KMS-11 (cell line): ENCODE measurements around the gene IDUA.

Experiments
- H2AFZ ChIP-seq: fragments of 200-600 bp; sonication (generic); 2 replicates; pipeline ENCODE4 v1.6.1; 2016; ENCODE audit warnings: antibody characterized with exemption, mixed run types, low read depth
- H3K27ac ChIP-seq: fragments of 200-600 bp; sonication (generic); 2 replicates; pipeline ENCODE4 v1.6.1; 2016; ENCODE audit warnings: mild to moderate bottlenecking, mixed run types
- H3K27me3 ChIP-seq: fragments of 200-600 bp; sonication (generic); 2 replicates; pipeline ENCODE4 v1.6.1; 2017; ENCODE audit warnings: mild to moderate bottlenecking, low read depth, mixed run types, moderate library complexity; ENCODE audit not compliant: insufficient read depth
- H3K36me3 ChIP-seq: fragments of 200-600 bp; sonication (generic); 2 replicates; pipeline ENCODE4 v1.6.1; 2017; ENCODE audit warnings: mild to moderate bottlenecking, mixed run types; ENCODE audit not compliant: insufficient read depth
- H3K4me1 ChIP-seq: fragments of 200-600 bp; sonication (generic); 2 replicates; pipeline ENCODE4 v1.6.1; 2016; ENCODE audit warnings: mild to moderate bottlenecking, low read depth, mixed run types; ENCODE audit not compliant: poor library complexity, severe bottlenecking
- H3K4me2 ChIP-seq: fragments of 200-600 bp; sonication (generic); 2 replicates; pipeline ENCODE4 v1.7.0; 2016; ENCODE audit warnings: mild to moderate bottlenecking, mixed run types
- H3K4me3 ChIP-seq: fragments of 200-600 bp; sonication (generic); IDR thresholded peaks from 2 replicates; pipeline ENCODE4 v1.6.1; 2017; ENCODE audit warnings: low read depth, low read length, mixed read lengths; ENCODE audit not compliant: insufficient read depth
- H3K79me2 ChIP-seq: fragments of 200-600 bp; sonication (generic); 2 replicates; pipeline ENCODE4 v1.6.1; 2016; ENCODE audit warnings: low read depth, mixed run types; ENCODE audit not compliant: insufficient read depth
- H3K9ac ChIP-seq: fragments of 200-600 bp; sonication (generic); 2 replicates; pipeline ENCODE4 v1.6.1; 2016; ENCODE audit warnings: mild to moderate bottlenecking, mixed run types
- H4K20me1 ChIP-seq: fragments of 200-600 bp; sonication (generic); 2 replicates; pipeline ENCODE4 v1.6.1; 2016; ENCODE audit warnings: mild to moderate bottlenecking, mixed run types; ENCODE audit not compliant: insufficient read depth
- CTCF ChIP-seq: fragments of 200-600 bp; sonication (generic); conservative IDR thresholded peaks from 2 replicates; pipeline ENCODE4 v1.6.1; 2017; ENCODE audit warnings: low read depth, mild to moderate bottlenecking, antibody characterized with exemption, low read length, moderate library complexity, mixed read lengths

The IDUA gene

DNA sequence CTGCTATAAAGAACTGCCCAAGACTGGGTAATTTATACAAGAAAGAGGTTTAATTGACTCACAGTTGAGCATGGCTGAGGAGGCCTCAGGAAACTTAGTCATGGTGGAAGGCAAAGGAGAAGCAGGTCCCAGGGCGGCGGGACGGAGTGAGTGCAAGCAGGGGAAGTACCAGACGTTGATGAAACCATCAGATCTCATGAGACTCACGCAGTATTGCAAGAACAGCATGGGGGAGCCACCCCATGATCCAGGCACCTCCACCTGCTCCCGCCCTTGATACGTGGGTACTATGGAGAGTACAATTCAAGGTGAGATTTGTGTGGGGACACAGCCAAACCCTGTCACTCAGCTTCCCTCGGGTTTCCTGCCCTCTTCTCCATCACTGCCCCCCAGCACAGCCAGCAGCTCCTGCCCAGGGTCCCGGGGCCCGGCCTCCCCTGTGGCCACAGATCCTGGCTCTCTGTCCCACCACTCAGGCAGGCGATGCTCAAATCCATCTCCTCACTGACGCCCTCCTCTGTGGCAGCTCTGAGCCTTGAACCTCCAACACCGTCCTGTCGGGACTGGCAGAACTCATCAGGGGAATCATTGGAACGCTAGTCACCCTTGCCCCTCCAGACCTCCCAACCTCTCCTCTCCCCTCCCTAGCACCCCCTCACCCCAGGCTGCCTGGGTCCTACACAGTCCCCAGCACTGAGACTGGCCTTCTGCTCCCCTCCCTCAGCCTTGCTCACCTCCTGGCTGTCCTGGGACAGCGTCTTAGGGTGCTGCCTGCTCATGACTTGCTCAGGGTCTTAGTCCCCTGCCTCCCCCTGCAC is 62.1 kb downstream of the IDUA start:
- TF ChIP-seq CTCF, result no peak
- no peaks in the 10 kb centered on the region for H4K20me1 ChIP-seq
- H3K9ac ChIP-seq, result no peak overlapping the region
- H3K27ac ChIP-seq, result no peak overlapping the region
- H3K27me3 ChIP-seq, result peaks cover 22% of the 10 kb centered on the region; the same call in 1 of the 2 replicates
- no peak overlapping the region for H2AFZ ChIP-seq
- no peak overlapping the region for H3K4me3 ChIP-seq
- H3K79me2 ChIP-seq, result no peaks in the 10 kb centered on the region
- H3K4me2 ChIP-seq, result no peak overlapping the region
- H3K36me3 ChIP-seq, result no peaks in the 10 kb centered on the region
- H3K4me1 ChIP-seq, result no peaks in the 10 kb centered on the region

- no peak overlapping the region for H3K4me3 ChIP-seq
- no peak overlapping the region for H3K9ac ChIP-seq
- peaks cover 20% of the 10 kb centered on the region; the same call in 1 of the 2 replicates for H3K27me3 ChIP-seq
- H3K27ac ChIP-seq, result no peak overlapping the region
- TF ChIP-seq CTCF, result no peak
- H2AFZ ChIP-seq, result no peak overlapping the region
- H3K36me3 ChIP-seq, result no peaks in the 10 kb centered on the region
- no peak overlapping the region for H3K4me2 ChIP-seq
- H3K4me1 ChIP-seq, result no peaks in the 10 kb centered on the region
- H3K79me2 ChIP-seq, result no peaks in the 10 kb centered on the region
- H4K20me1 ChIP-seq, result no peaks in the 10 kb centered on the region
Measured at GRCh38 chr4:1049591-1049905, 62.7 kb downstream of the IDUA start.

GRCh38 chr4:1050486-1051213 is 63.8 kb downstream of the IDUA start:
- no peak overlapping the region for H3K27ac ChIP-seq
- no peaks in the 10 kb centered on the region for H3K36me3 ChIP-seq
- no peak overlapping the region for H3K4me2 ChIP-seq
- no peak overlapping the region for H2AFZ ChIP-seq
- H3K79me2 ChIP-seq, result no peaks in the 10 kb centered on the region
- no peak overlapping the region for H3K4me3 ChIP-seq
- H3K27me3 ChIP-seq, result peaks cover 23% of the 10 kb centered on the region; the same call in 1 of the 2 replicates
- no peak overlapping the region for H3K9ac ChIP-seq
- no peak for TF ChIP-seq CTCF
- no peaks in the 10 kb centered on the region for H4K20me1 ChIP-seq
- no peaks in the 10 kb centered on the region for H3K4me1 ChIP-seq

- no peak for TF ChIP-seq CTCF
Measured at GRCh38 chr4:1051472-1051871, 64.6 kb downstream of the IDUA start.

More at GRCh38 chr4:1051472-1051871, 64.6 kb downstream of the IDUA start:
- no peaks in the 10 kb centered on the region for H3K36me3 ChIP-seq
- H2AFZ ChIP-seq, result no peak overlapping the region
- no peaks in the 10 kb centered on the region for H3K79me2 ChIP-seq
- no peaks in the 10 kb centered on the region for H3K4me1 ChIP-seq
- H3K9ac ChIP-seq, result no peak overlapping the region
- no peak overlapping the region for H3K27ac ChIP-seq
- no peaks in the 10 kb centered on the region for H4K20me1 ChIP-seq
- H3K4me2 ChIP-seq, result no peak overlapping the region
- H3K4me3 ChIP-seq, result no peak overlapping the region
- peaks cover 31% of the 10 kb centered on the region; the same call in 1 of the 2 replicates for H3K27me3 ChIP-seq
